ENCODE results near the gene SMARCD2.
"Not testable (repeated sequence)": the region's sequence is repeated elsewhere in the genome, so short reads cannot be mapped to it uniquely, and the experiment has no call there.

Gene SMARCD2

GRCh38 chr17:63848834-63849689, 6.6 kb upstream of the SMARCD2 start:
- peak; percentile 98 for DNase-seq

GRCh38 chr17:63847525-63848249, 5.2 kb upstream of the SMARCD2 start:
- no peak for DNase-seq

GRCh38 chr17:63845509-63845908, 3.0 kb upstream of the SMARCD2 start:
- DNase-seq: no peak

GRCh38 chr17:63843910-63844677, 1.6 kb upstream of the SMARCD2 start:
- no peak for DNase-seq

GRCh38 chr17:63843387-63843888, 953 bp upstream of the SMARCD2 start:
- not testable (repeated sequence) for DNase-seq

- DNase-seq: peak; percentile 52
Measured at GRCh38 chr17:63842173-63842539, 329 bp downstream of the SMARCD2 start.

DNA sequence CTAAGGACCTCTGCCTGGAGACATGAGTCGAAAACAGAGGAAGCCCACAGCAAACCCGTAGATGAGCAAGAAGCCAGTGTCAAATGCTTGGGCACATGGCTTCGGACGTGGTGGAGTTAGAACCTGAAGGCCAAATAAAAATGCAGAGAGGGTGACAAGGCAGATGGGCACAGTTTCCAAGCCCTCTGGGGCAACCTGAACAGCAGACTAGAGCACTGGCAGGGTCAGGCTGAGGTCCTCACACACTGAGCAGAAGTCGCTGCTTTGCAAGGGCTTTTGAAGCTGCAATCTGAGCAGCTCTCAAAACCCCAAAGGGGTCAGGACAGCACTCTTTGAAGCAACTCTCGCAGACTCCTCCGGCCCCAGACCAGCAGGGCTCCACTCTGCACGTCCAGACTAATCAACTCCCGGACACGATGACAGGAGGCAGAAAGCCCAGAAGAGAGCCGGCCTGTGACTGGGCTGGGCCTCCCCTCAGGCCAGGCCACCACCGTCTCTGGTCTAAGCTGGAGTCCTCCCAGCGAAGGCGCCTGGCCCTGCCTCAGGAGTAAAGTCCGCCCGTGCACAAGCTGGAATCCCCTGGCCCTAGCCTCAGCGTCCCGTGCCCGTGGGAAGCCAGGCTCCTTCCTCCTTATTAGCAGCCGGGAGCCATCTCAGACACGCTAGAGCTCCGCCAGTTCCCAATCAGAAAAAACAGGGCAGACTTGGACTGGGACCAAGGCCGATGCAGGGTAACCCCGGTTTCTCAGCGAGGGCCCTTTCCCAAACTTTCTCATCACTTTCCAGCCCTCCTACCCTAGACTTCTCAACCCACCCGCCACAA, 924 bp downstream of the SMARCD2 start:
- no peak for DNase-seq

DNA sequence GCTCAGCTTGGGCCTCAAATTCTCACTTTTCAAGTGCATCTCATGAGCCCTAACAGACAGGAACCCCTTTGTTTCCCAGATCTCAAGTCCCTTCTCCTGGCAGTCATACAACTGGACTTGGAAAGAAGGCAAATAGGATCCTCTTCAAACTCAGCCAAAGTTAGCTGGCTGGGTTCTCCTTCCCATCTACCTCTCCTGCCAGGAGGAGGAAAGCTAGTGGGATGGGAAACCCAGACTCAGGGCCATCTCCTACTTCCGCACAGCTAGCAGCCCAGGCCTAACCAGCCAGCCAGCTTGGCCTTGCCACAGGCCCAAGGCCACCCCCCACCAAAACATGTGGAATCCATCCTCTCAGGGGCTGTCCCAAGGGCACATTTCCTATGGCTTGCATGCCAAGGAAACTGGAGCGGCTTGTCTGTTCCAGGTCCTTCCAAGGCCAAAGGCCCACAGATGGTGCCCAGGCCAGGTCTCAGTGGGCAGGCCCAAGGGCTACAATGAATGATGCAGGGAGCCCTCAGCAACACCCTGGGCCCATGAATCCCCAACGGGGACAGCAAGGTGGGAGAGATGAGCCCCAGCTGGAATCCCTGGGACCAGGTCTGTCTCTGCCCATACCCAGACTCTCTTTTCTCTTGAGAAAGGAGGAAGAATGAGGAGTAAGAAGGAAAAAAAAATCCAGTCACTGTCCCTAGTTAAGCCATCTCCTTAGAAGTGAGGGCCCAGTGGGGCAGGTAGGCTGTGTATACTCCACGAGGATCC, 1.7 kb downstream of the SMARCD2 start:
- no peak for DNase-seq

DNA sequence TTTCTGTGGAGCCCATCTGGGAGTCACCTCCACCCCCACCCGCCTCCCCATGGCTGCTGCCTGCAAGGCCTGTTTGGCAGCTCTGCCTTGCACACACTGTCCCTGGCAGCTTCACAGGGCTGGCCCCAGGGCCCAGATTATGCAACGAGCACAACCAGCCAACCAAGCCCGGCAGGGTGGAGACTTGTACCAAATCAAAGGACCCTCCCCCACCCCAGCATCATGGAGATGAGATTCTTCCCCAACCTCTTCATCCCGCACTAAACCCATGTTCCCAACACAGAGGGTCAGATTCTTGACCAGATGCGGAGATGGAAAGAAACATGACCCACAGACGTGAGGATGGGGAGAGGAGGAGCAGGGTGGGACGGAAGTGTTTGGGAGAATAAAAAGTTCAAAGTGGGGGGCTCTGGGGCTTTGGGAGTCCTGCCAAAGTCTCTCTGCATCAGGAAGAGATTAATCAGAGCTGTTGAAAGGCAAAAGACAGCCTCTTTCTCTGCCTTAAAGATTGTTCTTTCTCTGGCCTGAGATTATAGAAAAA, 3.8 kb downstream of the SMARCD2 start:
- no peak for DNase-seq

- no peak for DNase-seq
Measured at GRCh38 chr17:63837962-63838600, 4.4 kb downstream of the SMARCD2 start.

GRCh38 chr17:63837480-63837879, 5.0 kb downstream of the SMARCD2 start:
- DNase-seq: no peak

DNA sequence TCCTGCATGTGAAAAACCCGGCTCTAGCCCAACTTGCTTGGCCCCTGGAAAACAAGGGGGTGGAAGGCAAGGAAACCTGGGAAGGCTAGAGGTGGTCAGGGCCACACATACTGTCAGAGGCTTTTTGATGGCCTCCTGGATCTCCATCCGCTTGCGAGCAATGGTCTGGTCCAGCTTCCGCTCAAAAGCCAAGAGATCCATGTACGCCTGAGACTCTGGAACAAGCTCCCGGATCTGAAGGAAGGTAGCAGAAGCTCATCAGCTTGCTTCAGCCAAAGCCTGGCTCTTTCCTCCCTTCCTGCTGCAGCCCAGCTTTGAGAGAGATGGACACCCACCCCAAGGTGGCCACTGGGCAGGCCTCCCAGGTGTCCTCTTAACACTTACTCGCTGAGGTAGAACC, 5.7 kb downstream of the SMARCD2 start:
- no peak for DNase-seq

GRCh38 chr17:63835167-63835720, 7.2 kb downstream of the SMARCD2 start:
- DNase-seq: no peak

DNA sequence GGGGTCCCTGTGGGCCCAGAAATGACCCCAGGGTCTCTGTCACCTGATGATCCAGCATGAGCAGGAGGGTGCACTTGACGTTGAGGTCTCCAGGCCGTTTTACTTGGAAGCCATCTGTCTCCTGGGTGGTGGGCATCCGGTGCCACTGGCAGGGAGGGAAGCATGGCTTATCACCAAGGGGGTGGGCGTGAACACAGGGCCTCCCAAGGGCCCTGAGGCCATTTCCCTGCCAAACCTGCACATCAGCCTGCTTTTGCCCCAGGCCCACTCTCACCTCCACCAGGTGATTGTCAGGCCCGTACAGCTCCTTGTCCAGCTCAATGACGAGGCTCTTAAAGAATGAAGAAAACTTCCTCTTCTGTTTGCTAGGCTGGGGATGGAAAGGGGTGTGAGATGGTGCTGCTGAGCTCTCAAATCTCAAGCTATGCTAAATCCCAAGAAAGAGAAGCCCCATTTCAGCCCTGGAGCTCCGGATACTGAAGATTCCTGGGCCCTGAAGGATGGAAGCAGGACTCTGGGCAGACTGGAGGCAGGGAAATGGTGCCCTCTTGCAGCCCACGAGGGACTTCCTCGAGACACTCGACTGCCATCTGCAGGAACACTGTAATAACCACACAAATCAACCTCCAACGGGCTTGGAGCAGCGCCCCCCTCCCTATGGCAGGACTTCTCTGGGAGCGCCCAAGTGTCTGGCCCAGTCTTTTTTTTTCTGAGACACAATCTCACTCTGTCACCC, 7.9 kb downstream of the SMARCD2 start:
- DNase-seq: no peak

DNA sequence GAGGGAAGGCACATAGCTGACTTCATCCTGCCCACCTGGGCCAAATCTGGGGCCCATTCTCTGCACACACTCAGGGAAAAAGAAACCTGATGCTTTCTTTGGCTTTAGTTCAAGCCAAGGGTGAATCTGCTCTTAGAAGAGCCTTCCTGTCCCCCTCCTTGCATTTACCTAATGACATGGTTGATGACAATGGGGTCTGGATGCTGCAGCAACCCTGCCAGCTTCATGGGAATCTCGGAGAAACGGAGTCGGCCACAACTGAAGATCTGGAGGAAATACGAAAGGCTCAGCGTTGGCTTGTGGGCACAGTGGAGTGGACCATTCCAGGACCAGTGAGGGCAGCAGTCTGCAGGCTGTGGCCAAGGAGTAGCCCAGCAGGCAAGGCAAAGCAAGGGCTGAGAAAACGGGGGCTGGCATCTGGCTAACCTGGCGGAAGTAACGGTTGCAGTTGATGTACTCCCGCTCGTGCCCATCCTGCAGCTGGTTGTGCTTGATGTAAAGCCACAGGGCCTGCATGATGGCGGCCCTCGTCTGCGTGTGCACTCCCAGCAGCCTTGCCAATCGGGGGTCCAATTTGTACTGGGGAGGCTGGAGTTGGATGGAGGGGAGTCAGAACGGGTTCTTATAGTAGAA, 8.6 kb downstream of the SMARCD2 start:
- no peak for DNase-seq

- DNase-seq: no peak
Measured at GRCh38 chr17:63833026-63833740, 9.3 kb downstream of the SMARCD2 start.

DNA sequence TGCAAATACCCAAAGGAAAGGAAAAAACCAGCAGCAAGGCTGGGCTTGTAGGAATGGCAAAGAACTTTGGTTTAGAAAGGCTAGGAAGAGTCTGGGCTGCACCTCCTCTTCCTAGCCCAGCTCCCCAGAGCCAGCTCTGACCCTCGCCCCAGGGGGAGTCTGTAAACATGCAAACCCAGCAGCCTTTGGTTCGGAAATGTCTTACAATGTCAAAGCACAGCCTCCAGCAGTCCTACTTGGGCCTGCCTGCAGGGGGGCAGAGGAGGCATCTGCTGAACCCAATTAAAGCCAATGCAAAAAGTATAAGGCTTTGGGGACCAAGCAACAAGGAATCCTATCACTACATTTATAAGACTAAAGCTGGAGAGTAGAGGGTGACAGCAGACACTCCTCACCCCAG, 10.0 kb downstream of the SMARCD2 start:
- DNase-seq: no peak

GRCh38 chr17:63832014-63832413, 10.5 kb downstream of the SMARCD2 start:
- DNase-seq: no peak

- no peak for DNase-seq
Measured at GRCh38 chr17:63831505-63831904, 11.0 kb downstream of the SMARCD2 start.
